Ureter (tissue), 1 donor: ENCODE data around the gene ZBTB46. TPM values are rescaled to one million over a fixed set of nuclear protein-coding genes. Genes with fewer than 3 reads are reported as not detected.
"Not testable (repeated sequence)": the region's sequence is repeated elsewhere in the genome, so short reads cannot be mapped to it uniquely, and the experiment has no call there.

ENCODE experiments used
- DNase-seq: peaks from one replicate; pipeline ENCODE4 v3.0.0-alpha.2; 2020; ENCODE audit warnings: low spot score
- total RNA-seq: library from RNA; stranded (reverse); gene quantifications from one replicate; pipeline ENCODE4 v1.2.4, GENCODE V29; 2023
- donor health status: DM: yes; HTN: yes; CAD: no.

Gene ZBTB46, protein sequence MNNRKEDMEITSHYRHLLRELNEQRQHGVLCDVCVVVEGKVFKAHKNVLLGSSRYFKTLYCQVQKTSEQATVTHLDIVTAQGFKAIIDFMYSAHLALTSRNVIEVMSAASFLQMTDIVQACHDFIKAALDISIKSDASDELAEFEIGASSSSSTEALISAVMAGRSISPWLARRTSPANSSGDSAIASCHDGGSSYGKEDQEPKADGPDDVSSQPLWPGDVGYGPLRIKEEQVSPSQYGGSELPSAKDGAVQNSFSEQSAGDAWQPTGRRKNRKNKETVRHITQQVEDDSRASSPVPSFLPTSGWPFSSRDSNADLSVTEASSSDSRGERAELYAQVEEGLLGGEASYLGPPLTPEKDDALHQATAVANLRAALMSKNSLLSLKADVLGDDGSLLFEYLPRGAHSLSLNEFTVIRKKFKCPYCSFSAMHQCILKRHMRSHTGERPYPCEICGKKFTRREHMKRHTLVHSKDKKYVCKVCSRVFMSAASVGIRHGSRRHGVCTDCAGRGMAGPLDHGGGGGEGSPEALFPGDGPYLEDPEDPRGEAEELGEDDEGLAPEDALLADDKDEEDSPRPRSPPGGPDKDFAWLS
- total RNA-seq, result 10.2 TPM

DNA sequence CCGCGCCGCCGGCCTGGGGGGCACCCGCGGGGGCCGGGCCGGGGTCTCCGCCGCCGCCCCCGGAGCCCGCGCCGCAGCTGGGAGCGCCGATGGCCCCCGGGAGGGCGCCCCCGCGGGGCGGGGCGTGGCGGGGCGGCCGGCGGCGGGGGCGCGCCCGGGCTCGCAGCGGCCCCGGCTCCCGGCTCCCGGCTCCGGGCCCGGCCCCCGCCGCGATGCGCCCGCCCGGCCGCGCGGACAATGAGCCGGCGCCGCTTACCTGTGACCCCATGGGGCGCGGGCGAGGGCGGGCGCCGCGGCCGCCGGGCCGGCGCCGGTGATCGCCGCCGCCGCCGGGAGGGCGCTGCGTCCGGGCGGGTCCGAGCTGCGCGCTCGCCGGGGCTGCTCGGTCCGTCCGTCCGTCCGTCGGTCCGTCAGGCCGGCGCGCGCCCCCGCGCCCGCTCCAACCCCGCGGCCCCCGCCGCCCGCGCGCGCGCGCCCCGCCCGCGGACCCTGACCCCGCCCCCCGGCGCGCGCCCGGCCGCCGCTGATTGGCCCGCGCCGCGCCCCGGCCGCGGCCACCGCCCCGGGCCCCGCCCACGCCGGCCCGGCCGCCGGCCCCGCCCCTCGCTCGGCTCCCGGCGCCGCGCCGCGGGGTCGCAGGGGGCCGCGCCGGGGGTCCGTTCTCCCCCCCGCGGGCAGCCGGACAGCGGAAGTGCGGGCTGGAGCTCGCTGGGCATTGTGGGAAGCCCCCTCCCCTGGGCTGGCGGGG, at the start of gene ZBTB46:
ZBTB46 (minus strand) TSS at position 424 of the 748 bp plus-strand sequence. CDS start 40,507 bp downstream, outside the sequence.
- no peak for DNase-seq

DNA sequence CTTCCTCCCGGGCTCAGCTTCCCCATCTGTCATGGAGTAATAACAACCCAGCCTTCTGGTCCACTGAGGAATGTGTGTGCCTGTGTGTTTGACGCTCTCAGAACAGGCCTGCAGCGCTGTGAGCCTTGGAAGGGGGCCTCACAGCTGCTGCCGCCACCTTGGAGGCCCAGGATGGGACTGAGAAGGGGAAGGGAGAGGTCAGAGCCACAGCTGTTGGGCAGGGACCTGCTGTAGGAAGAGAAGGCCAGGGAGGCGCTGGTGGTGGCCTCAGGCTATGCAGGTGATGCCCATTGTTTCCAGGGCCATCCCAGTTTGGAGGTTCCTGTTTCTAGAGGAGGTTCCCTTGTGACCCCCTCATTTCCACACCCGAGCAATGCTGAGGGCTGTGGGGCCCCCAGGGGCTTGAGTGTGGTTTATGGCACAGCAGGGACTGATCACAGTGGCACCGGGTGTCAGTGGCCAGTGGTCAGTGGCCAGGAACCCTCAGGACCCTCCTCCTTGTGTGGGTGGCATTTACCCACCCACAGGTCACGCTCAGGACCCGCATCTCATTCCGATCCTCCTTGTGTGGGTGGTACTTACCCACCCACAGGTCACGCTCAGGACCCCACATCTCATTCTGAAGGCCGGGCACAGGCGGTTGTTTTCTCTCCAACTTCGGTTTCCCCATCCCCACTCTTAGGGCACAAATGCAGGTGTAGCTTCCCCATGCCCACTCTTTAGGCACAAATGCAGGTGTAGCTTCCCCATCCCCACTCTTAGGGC, 48.0 kb upstream of the ZBTB46 start:
- DNase-seq, result no peak

DNA sequence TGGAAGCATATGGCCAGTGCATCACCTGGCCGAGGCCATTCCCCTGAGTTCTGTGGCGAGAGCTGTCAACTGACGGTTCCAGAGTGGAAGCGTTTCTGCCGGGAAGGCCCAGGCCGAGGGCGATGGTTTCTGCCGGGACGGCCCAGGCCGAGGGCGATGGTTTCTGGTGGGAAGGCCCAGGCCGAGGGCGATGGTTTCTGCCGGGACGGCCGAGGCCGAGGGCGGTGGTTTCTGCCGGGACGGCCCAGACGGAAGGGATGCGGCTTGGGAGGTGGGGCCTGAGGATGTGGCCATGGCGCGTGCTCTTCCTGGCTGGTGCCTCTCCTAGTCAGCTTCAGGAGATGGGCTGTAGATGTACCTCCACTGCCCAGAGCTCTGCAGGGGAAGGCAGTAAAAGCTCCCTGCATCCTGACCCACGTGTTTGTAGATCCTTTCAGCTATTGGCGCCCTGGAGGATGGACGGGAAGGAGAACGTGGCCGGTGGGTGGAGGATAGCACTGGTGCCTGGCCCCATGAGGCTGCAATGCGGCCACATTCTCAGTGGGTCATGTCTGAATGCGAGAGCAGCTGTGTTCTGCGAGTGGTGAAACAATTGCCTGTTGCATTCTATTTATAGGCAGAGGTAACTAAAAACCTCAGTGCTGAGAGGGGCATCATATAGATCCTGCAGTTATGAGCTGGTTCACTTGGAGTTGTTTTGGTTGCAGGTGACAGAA, 46.8 kb upstream of the ZBTB46 start:
- no peak for DNase-seq

DNA sequence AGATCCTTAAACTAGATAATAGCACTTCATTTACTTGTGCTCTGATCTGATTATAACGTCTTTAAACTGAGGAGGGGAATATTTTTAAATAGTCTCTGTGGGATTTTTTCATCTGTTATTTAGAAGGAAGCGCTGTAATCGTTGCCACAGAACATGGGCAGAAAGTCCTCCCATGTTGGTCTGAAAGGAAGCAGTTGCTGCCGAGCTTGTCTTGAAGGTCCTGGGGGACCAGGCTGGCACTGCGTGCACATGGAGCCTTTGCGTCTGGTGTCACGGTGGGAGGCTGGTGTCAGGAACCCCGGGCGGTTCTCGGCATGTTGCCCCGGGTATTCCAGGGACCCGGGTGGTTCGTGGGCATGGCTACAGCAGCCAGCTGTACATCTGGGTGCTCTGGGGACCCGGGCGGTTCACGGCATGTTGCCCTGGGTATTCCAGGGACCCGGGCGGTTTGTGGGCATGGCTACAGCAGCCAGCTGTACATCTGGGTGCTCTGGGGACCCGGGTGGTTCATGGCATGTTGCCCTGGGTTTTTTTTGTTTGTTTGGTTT, 45.5 kb upstream of the ZBTB46 start:
- no peak for DNase-seq

DNA sequence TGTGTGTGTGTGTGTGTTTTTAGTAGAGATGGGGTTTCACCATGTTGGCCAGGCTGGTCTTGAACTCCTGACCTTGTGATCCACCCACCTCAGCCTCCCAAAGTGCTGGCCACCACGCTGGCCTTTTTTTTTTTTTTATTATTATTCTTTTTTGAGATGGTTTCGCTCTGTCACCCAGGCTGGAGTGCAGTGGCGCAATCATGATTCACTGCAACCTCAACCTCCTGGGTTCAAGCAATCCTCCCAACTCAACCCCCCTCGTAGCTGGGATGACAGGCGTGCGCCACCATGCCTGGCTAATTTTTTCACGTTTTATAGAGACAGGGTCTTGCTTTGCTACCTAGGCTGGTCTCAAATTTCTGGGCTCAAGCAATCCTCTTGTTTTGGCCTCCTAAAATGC, 43.2 kb upstream of the ZBTB46 start:
- not testable (repeated sequence) for DNase-seq

DNA sequence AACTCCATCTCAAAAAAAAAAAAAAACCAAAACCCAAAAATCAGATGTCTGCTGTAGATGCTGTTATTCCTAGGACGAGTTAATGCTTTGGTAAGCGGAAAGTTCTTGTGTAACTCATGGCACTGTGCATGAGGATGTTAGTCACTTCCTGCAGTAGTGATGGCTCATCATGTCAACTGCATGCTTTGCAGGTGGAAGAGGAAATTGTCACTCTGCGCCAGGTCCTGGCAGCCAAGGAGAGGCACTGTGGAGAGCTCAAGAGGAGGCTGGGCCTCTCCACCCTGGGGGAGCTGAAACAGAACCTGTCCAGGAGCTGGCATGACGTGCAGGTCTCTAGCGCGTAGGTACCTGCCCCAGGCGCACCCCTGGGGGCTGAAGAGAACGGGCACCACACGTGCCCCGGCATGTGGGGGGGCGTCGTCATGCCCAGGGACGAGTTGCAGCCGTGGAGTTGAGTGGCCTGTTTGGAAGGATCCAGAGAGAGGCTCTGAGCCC, 42.5 kb upstream of the ZBTB46 start:
- no peak for DNase-seq

DNA sequence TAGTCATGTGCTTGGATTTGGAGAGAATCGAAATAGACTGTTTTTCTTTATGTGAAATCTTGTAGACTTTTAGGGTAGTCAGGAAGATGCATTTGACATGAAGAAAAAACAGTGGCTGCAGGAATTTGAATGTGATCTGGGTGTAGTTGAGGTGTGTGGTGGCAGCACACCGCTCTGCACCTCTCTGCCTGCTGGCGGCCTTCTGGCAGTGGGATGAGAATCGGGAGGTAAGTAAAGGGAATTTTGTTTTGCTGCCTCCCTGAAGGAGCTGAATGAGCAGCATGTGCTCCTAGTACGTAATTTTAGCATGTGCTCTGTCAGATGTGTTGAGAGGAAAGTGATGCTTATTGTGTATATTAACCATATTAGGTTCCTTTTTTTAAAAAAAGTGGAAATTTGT, 37.2 kb upstream of the ZBTB46 start:
- DNase-seq, result no peak

DNA sequence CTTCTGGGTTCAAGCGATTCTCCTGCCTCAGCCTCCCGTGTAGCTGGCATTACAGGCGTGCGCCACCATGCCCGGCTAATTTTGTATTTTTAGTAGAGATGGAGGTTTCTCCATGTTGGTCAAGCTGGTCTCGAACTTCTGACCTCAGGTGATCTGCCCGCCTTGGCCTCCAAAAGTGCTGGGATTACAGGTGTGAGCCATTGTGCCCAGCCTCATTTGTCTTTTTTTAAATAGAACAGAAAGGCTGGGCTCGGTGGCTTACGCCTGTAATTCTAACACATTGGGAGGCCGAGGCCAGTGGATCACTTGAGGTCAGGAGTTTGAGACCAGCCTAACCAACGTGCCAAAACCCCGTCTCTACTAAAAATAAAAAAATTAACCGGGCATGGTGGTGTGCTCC, 36.0 kb upstream of the ZBTB46 start:
- DNase-seq, result not testable (repeated sequence)

DNA sequence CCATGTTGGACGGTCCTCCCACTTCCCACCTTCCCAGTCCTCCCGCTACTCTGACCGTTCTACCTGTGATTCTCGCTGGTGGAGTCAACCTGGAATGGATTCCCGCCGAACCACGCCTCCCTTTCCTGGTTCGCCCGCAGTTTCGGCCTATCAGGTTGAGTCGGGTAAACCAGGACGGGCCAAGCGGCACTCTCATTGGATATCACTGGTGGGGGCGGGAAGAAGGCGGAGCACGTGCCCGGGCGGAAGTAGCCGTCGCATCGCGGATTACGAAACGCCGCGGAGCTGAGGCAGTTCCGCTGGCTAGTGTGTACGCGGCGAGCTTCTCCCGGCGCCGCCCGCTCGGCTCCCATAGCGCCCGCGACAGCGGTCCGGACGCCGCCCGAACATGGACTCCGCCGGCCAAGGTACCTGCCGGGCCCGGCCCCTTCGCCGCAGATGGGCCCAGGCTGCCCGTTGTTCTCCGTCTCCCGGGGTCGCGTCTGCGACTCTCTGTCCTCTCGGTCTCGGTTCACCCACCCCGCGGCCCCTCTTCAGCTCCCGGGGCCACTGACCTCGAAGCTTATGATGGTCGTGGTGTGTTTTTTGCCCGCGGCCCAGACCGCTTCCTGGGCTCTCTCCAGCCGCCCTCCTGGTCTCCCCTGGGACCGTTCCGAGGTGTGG, 34.0 kb upstream of the ZBTB46 start, which contains the start of gene TPD52L2:
TPD52L2 (plus strand) TSS at position 293 of the 663 bp plus-strand sequence; CDS start at position 389, 96 bp downstream.
- DNase-seq, result peak; percentile 99

DNA sequence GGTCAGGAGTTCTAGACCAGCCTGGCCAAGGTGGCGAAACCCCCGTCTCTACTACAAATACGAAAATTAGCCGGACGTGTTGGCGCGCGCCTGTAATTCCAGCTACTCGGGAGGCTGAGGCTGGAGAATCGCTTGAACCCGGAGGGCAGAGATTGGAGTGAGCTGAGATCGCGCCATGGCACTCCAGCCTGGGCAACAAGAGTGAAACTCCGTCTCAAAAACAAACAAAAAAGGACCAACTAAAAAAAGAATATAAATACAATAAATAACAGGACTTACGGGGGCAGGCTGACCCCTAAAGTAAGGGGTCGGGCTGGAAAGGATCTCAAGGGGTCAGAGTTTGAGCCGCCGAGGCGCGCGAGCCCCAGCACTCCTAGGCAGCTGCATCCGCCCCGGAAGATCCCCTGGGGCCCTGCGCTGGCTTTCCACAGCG, 33.5 kb upstream of the ZBTB46 start:
- no peak for DNase-seq

DNA sequence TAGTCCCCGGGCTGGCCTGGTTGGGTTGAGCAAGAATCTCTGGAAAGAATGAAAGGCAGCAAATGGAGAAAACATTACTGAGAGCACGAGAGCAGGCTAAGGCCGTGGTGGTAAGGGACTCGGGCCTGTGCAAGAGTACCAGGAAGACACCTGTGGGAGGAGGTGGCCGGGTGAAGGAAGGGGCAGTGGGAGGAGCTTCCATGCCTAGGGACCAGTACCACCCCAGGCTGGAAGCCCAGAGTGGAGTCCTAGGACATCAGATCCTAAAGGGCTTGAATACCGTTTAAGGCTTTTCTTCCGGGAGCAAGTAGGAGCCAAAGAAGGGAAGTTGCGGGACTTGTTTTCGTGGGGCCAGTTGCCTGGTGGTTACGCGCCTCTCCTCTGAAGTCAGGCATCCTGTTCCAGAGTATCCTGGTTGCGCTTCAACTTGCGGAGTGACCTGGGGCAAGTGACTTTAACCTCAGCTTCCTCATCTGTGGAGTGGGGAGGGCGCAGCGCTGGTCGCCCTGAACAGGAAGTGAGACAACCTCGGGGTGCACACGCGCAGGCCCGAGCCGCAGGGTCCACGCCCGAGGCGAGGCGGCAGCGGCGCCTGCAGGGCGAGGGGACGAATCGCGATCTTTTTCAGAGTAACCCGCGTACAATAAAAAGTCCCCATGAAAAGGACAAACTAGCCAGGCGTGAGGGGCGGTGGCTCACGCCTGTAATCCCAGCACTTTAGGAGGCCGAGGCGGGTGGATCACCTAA, 32.9 kb upstream of the ZBTB46 start:
- peak; percentile 90 for DNase-seq

DNA sequence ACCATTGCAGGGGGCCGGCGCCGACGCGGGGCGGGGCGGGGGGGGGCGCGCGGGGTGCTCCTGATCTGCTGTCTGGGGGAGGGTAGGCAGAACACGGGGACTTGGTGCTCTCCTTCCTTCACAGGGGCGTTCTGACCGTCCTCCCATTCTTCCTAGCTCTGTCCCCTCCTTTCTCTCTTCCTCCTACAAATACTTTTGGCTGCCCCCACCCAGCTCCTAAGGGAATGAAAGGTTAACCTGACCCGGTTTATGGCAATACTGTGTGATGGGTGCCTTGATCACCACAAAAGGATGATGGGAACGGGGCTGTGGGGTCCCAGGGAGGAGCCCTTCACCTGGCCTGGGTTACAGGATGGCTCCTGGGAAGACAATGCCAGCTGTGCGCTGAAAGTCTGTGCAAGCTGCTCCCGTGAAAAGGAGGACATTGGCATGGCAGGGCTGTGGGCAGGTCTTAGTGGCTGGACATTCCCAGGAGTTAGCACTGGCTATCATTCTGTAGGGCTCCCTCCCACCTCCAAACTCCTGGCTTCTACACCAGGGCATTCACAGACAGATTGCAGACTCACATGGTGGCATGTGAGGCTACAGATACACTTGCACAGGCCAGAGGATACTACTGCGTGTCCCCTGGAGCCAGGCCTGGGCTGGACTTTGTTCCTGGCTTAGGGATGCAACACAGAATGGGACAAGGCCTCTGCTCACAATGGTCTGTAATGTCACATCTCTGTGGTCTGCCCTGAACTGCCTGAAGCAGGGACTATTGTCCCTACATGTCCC, 32.1 kb upstream of the ZBTB46 start:
- DNase-seq, result no peak

DNA sequence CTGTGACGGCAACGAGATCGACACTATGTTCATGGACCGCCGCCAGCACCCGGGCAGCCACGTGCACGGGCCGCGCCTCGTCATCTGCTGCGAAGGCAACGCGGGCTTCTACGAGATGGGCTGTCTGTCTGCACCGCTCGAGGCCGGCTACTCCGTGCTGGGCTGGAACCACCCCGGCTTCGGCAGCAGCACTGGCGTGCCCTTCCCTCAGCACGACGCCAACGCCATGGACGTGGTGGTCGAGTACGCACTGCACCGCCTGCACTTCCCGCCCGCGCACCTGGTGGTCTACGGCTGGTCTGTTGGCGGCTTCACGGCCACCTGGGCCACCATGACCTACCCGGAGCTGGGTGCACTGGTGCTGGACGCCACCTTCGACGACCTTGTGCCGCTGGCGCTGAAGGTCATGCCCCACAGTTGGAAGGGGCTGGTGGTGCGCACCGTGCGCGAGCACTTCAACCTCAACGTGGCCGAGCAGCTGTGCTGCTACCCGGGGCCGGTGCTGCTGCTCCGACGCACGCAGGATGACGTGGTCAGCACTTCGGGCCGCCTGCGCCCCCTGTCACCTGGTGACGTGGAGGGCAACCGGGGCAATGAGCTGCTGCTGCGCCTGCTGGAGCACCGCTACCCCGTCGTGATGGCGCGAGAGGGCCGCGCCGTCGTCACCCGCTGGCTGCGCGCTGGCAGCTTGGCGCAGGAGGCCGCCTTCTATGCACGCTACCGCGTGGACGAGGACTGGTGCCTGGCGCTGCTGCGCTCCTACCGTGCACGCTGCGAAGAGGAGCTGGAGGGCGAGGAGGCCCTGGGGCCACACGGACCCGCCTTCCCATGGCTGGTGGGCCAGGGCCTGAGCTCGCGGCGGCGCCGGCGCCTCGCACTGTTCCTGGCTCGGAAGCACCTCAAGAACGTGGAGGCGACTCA, 31.2 kb upstream of the ZBTB46 start:
- DNase-seq, result no peak

DNA sequence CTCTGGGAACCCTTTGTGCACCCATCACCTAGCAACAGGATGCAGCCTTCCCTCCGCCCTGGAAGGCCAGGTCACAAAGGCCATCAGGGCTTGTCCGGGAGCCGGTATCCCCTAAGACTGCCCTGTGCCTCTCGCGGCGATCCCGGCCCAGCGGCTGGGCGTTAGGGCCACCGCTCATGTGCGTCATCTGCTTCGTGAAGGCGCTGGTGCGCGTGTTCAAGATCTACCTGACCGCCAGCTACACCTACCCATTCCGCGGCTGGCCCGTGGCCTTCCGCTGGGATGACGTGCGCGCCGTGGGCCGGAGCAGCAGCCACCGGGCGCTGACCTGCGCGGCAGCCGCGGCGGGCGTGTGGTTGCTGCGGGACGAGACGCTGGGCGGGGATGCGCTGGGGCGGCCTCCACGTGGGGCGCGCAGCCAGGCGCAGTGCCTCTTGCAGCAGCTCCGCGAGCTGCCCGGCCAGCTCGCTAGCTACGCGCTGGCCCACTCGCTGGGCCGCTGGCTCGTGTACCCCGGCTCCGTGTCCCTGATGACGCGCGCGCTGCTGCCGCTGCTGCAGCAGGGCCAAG, 30.4 kb upstream of the ZBTB46 start, which contains the start of gene ABHD16B:
ABHD16B (plus strand) TSS at position 134 of the 570 bp plus-strand sequence; CDS start at position 177, 43 bp downstream.
- no peak for DNase-seq

DNA sequence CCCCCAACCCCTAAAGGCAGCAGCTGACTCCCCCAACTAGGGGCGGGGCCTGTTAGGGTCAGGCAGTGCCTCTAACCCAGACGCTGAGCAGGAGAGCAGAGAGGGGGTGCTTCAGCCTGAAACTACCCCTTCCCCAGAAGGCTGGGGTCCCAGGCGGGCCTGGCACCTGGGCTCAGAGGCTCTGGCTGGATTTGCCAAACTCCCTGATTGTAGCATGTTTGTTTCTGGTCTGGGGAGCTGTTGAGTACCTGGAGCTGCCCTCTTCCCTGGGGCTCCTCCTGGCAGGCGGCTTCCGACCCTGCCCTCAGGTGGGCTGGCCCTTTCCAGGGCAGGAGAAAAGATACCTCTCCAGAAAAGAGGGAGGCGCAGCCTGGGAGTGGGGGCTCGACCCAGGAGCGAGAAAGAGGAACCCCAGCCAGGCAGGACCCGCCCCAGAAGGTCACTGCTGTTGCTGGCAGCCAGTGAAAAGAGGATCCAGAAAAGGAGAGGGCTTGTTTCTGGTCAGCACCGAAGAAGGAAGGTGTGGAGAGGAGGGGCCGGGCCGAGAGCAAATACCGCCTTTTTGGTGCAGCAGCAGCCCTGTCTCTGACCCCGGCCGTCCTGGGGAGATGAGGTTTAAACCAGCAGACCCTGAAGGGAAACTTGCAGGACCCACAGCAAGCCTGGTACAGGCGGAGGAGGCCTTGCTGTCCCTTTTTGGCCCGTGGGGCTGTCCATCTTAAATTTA, 29.4 kb upstream of the ZBTB46 start:
- no peak for DNase-seq

DNA sequence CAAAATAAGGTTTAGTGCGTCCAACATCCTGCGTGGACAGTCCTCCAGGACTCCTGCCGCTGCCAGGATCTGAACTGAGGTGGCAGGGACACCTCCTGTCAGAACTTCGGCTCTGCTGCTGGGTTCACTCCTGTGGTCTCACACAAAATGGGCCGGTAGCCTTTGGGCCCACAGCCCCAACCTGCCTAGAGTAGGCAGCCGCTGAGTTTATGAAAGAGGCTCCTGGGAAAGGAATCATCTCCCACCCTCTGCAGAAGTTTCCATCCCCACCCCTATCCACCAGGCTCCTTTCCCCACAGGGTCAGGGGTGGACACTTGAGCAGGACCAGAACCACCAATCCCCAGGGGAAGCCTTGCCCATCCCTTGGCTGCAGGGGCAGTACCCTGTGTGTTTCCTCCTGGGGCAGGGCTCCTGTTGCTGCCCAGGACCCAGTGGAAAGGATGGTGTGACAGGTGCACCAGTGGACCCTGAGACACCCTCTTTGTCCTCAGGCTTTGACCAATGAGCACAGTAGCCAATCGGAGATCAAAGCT, 28.2 kb upstream of the ZBTB46 start:
- no peak for DNase-seq
